Activated CD8-positive, alpha-beta memory T cell treated with anti-CD3 and anti-CD28 coated beads for 24 hours (primary cell): ENCODE data around the gene PDLIM7.
"Not testable (repeated sequence)": the region's sequence is repeated elsewhere in the genome, so short reads cannot be mapped to it uniquely, and the experiment has no call there.

Source experiments
- DNase-seq: peaks from one replicate; pipeline ENCODE4 v3.0.0-alpha.2; 2020

Gene PDLIM7

GRCh38 chr5:177489119-177489716, 8.2 kb downstream of the PDLIM7 start:
- DNase-seq, result no peak

- no peak for DNase-seq
Measured at GRCh38 chr5:177487975-177488374, 9.4 kb downstream of the PDLIM7 start.

- no peak for DNase-seq
Measured at GRCh38 chr5:177487144-177487543, 10.3 kb downstream of the PDLIM7 start.

- DNase-seq, result no peak
Measured at GRCh38 chr5:177486256-177486655, 11.1 kb downstream of the PDLIM7 start.

- not testable (repeated sequence) for DNase-seq
Measured at GRCh38 chr5:177485753-177486152, 11.7 kb downstream of the PDLIM7 start.

GRCh38 chr5:177484902-177485549, 12.4 kb downstream of the PDLIM7 start:
- no peak for DNase-seq

GRCh38 chr5:177483994-177484901, 13.2 kb downstream of the PDLIM7 start:
- DNase-seq, result no peak

- DNase-seq, result no peak
Measured at GRCh38 chr5:177483042-177483441, 14.4 kb downstream of the PDLIM7 start.

GRCh38 chr5:177482359-177482795, 15.0 kb downstream of the PDLIM7 start:
- no peak for DNase-seq

- no peak for DNase-seq
Measured at GRCh38 chr5:177479774-177480173, 17.6 kb downstream of the PDLIM7 start.

GRCh38 chr5:177478711-177479646, 18.4 kb downstream of the PDLIM7 start:
- DNase-seq, result peak; percentile 82

GRCh38 chr5:177477701-177478477, 19.5 kb downstream of the PDLIM7 start:
- no peak for DNase-seq

- DNase-seq, result no peak
Measured at GRCh38 chr5:177476531-177477233, 20.7 kb downstream of the PDLIM7 start.

- no peak for DNase-seq
Measured at GRCh38 chr5:177475563-177476427, 21.6 kb downstream of the PDLIM7 start.

GRCh38 chr5:177474846-177475562, 22.4 kb downstream of the PDLIM7 start:
- DNase-seq, result no peak

- no peak for DNase-seq
Measured at GRCh38 chr5:177474002-177474476, 23.4 kb downstream of the PDLIM7 start.

- no peak for DNase-seq
Measured at GRCh38 chr5:177473443-177474001, 23.9 kb downstream of the PDLIM7 start, which contains the start of gene DBN1. Gene DBN1 (minus strand): TSS chr5:177473634. CDS start chr5:177473521, 113 bp downstream.
